ENCODE results near the gene SLC25A40.

The SLC25A40 gene

GRCh38 chr7:87899255-87899654, 23.1 kb upstream of the SLC25A40 start:
- DNase-seq (ENCODE audit: extremely low read depth, low read depth): no peak
- no peak for TF ChIP-seq CTCF (IDR thresholded peaks at IDR 0.05; ENCODE audit: low read depth, low read length)

GRCh38 chr7:87895363-87895762, 19.2 kb upstream of the SLC25A40 start:
- DNase-seq (ENCODE audit: extremely low read depth, low read depth): no peak
- TF ChIP-seq CTCF (IDR thresholded peaks at IDR 0.05; ENCODE audit: low read depth, low read length): no peak

GRCh38 chr7:87886875-87887274, 10.7 kb upstream of the SLC25A40 start:
- TF ChIP-seq CTCF (IDR thresholded peaks at IDR 0.05; ENCODE audit: low read depth, low read length): peak; percentile 31
- DNase-seq (ENCODE audit: extremely low read depth, low read depth): peak; percentile 20

GRCh38 chr7:87885018-87885417, 8.9 kb upstream of the SLC25A40 start:
- no peak for TF ChIP-seq CTCF (IDR thresholded peaks at IDR 0.05; ENCODE audit: low read depth, low read length)
- DNase-seq (ENCODE audit: extremely low read depth, low read depth): no peak

GRCh38 chr7:87882151-87882937, 6.2 kb upstream of the SLC25A40 start:
- no peak for TF ChIP-seq CTCF (IDR thresholded peaks at IDR 0.05; ENCODE audit: low read depth, low read length)

GRCh38 chr7:87878208-87878735, 2.1 kb upstream of the SLC25A40 start:
- no peak for DNase-seq (ENCODE audit: extremely low read depth, low read depth)
- TF ChIP-seq CTCF (IDR thresholded peaks at IDR 0.05; ENCODE audit: low read depth, low read length): no peak

More at GRCh38 chr7:87882151-87882937, 6.2 kb upstream of the SLC25A40 start:
- DNase-seq (ENCODE audit: extremely low read depth, low read depth): no peak

- TF ChIP-seq CTCF (IDR thresholded peaks at IDR 0.05; ENCODE audit: low read depth, low read length): no peak
- no peak for DNase-seq (ENCODE audit: extremely low read depth, low read depth)
These were observed 1.3 kb upstream of the SLC25A40 start for GRCh38 chr7:87877366-87878040.
